ENCODE results near the gene BMPER.

BMPER gene

DNA sequence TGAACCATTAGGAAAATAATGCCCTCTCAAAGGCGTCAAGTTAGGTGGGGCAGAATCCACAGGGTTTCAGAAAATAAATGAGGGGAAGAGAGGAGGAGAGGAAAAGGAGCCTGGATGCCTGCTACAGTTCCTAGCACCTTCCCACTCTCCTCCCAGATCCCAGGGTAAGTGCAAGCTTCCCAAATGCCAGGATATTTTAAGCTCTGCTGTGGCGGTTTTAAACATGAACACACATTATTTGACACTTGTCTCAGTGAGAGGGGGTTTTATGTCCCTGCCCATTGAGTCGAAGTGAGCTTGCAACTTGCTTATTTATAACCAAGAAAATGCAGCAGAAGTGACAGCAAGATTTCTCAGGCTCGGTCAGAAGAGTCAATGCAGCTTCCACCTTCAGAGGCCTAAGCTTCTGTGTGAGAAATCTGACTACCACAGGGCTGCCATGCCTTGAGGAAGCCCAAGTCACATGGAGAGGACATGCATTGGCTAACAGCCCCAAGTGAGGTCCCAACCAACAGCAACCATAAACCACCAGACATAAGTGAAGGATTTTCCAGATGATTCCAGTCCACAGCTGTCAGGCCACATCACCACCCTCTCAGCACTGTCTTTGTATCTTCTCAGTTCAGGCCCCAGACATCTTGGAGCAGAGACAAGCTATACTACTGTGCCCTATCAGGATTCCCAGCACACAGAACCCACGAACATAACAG is 17.9 kb upstream of the BMPER start:
- DNase-seq (ENCODE audit: low read depth), result no peak
- TF ChIP-seq, protein P1, sequence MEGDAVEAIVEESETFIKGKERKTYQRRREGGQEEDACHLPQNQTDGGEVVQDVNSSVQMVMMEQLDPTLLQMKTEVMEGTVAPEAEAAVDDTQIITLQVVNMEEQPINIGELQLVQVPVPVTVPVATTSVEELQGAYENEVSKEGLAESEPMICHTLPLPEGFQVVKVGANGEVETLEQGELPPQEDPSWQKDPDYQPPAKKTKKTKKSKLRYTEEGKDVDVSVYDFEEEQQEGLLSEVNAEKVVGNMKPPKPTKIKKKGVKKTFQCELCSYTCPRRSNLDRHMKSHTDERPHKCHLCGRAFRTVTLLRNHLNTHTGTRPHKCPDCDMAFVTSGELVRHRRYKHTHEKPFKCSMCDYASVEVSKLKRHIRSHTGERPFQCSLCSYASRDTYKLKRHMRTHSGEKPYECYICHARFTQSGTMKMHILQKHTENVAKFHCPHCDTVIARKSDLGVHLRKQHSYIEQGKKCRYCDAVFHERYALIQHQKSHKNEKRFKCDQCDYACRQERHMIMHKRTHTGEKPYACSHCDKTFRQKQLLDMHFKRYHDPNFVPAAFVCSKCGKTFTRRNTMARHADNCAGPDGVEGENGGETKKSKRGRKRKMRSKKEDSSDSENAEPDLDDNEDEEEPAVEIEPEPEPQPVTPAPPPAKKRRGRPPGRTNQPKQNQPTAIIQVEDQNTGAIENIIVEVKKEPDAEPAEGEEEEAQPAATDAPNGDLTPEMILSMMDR (IDR thresholded peaks at IDR 0.05; ENCODE audit: insufficient read depth, low read depth, low read length, missing control alignments), result no peak
- no peak overlapping the region for H3K4me3 ChIP-seq (ENCODE audit: low read length)

DNA sequence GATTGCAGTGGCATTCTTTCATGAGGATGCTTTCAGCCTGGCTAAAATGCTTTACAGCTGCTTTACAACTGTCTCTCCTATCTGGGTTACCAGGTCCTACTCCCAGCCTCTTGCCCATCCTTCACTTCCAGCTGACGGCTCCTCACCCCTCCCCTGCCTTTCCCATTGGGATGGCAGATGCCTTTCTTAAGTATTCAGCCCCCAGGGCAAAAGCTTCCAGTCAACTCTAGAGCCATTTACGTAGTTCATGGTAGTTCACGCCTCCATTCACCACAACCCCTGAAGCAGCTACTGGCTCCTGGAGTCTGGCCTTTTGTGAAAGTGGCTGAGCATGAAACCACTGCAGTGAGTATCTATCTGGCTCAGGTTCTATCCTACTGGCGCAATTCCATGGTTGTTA is 17.2 kb upstream of the BMPER start:
- TF ChIP-seq, protein P1 (IDR thresholded peaks at IDR 0.05; ENCODE audit: insufficient read depth, low read depth, low read length, missing control alignments), result no peak

GRCh38 chr7:33892945-33893344 is 12.4 kb upstream of the BMPER start:
- no peak overlapping the region for H3K4me3 ChIP-seq (ENCODE audit: low read length)
- peak; percentile 17 for DNase-seq (ENCODE audit: low read depth)
- TF ChIP-seq, protein P1 (IDR thresholded peaks at IDR 0.05; ENCODE audit: insufficient read depth, low read depth, low read length, missing control alignments), result no peak

More for the DNA sequence above, 17.2 kb upstream of the BMPER start:
- H3K4me3 ChIP-seq (ENCODE audit: low read length), result no peak overlapping the region
- peak; percentile 41 for DNase-seq (ENCODE audit: low read depth)

- TF ChIP-seq, protein P1 (IDR thresholded peaks at IDR 0.05; ENCODE audit: insufficient read depth, low read depth, low read length, missing control alignments), result no peak
- DNase-seq (ENCODE audit: low read depth), result peak; percentile 46
- H3K4me3 ChIP-seq (ENCODE audit: low read length), result no peak overlapping the region
Measured at GRCh38 chr7:33893377-33893776, 12.0 kb upstream of the BMPER start.

GRCh38 chr7:33895025-33895804 is 10.1 kb upstream of the BMPER start:
- TF ChIP-seq, protein P1 (IDR thresholded peaks at IDR 0.05; ENCODE audit: insufficient read depth, low read depth, low read length, missing control alignments), result peak; percentile 90
- no peak overlapping the region for H3K4me3 ChIP-seq (ENCODE audit: low read length)
- DNase-seq (ENCODE audit: low read depth), result peak; percentile 86

DNA sequence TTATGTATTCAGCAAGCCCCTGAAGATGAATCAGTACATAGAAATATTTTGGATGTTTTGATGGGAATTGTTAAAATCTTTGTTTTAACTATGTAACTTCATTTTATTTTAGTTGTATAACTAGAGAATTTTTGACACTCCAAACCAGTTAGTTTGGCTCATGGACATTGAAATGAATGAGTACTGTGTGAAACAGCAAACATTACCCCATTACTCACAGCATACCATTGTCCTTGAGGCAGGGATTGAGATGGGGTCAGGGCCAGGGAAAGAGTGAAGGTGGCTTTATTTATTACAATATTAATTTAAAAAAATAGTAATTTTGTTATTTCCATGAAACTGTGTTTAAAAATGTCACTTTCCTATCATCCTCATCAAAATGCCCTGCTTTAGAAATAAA is 4.8 kb upstream of the BMPER start:
- TF ChIP-seq, protein P1 (IDR thresholded peaks at IDR 0.05; ENCODE audit: insufficient read depth, low read depth, low read length, missing control alignments), result no peak
- peak; percentile 50 for DNase-seq (ENCODE audit: low read depth)
- H3K4me3 ChIP-seq (ENCODE audit: low read length), result no peak overlapping the region
